Measurements from ENCODE around the gene KDM4C. TPM values are rescaled to one million over a fixed set of nuclear protein-coding genes. Genes with fewer than 3 reads are reported as not detected.

The KDM4C gene
- total and polyA plus RNA-seq, 2 donors (not counting 1 experiment from before 2014, with no cell fraction given) = 49.7 to 141 TPM

DNA sequence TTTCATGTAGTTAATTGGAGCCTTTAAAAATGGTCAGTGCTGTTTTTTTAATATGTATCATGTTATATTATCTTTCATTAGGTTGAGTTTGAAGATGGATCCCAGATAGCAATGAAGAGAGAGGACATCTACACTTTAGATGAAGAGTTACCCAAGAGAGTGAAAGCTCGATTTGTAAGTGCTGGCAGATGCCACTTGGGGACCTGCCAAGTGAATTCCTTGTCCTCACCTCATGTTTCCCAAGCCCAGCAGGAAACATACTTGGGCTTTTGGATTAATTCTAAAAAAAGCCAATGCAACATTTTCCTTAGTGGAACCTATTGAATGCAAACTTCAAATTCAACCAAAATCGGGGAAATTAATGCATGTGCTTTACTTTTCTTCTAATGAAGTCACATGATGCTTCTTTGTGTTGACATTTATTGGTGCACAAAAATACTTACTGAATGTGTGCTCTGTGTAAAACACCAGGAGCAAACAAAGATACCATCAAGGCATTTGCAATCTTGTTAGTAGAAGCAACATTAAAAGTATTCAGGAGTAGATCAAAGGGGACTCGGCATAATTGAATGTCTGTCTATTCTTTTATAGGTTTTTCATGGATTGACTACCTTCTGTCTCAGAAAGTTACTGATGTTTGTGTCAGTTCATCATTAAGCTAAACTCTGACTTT is 412.1 kb downstream of the KDM4C start:
- CTCF ChIA-PET = no interaction called here
- Histone ChIP-seq H3K79me2 (ENCODE audit: control insufficient read depth, insufficient read depth, low read length) (no peaks in the 10 kb centered on the region), H3K27ac (ENCODE audit: low read length in 2 of 2) (no peak overlapping the region), H3K9me3 (ENCODE audit: control extremely low read depth in 1 of 3, control insufficient read depth in 2 of 3, insufficient read depth in 1 of 3, low read length in 2 of 3) (no peaks in the 10 kb centered on the region), H3K36me3 (replicated peaks in 1 of 2; ENCODE audit: control extremely low read depth in 1 of 2, control insufficient read depth in 1 of 2, extremely low read depth in 1 of 2, insufficient read depth in 2 of 2, low read length in 1 of 2) (peaks cover 2 to 84% of the 10 kb centered on the region in 2 experiments), H2AFZ (ENCODE audit: insufficient read depth, low read depth, low read length, poor library complexity, severe bottlenecking) (no peak overlapping the region), H3K4me1 (ENCODE audit: control insufficient read depth in 2 of 2, insufficient read depth in 2 of 2, low read length in 2 of 2) (no peaks in the 10 kb centered on the region), H3K4me2 (replicated peaks; ENCODE audit: low read depth, low read length, poor library complexity, severe bottlenecking) (no peak overlapping the region), H3K27me3 (replicated peaks in 1 of 4; ENCODE audit: control extremely low read depth in 1 of 4, control insufficient read depth in 3 of 4, insufficient read depth in 4 of 4, low read length in 3 of 4) (no peaks in the 10 kb centered on the region), H3K4me3 (ENCODE audit: control extremely low read depth in 1 of 5, extremely low read depth in 1 of 5, insufficient read depth in 1 of 5, low read depth in 2 of 5, low read length in 4 of 5) (no peak overlapping the region), H3K9ac (ENCODE audit: low read length) (no peak overlapping the region), H4K20me1 (ENCODE audit: control insufficient read depth, insufficient read depth, low read length, poor library complexity, severe bottlenecking) (no peaks in the 10 kb centered on the region)
- no peaks in the 10 kb centered on the region for H3K4me1 Mint-ChIP-seq
- H3K27me3 Mint-ChIP-seq = no peaks in the 10 kb centered on the region
- ATAC-seq (ENCODE audit: low read depth) (no peak), DNase-seq (no peak)
- no peaks in the 10 kb centered on the region for H3K9me3 Mint-ChIP-seq (ENCODE audit: insufficient read depth)
- intact Hi-C loops (cut with micrococcal nuclease) = no loop called here
- TF ChIP-seq, protein P1, sequence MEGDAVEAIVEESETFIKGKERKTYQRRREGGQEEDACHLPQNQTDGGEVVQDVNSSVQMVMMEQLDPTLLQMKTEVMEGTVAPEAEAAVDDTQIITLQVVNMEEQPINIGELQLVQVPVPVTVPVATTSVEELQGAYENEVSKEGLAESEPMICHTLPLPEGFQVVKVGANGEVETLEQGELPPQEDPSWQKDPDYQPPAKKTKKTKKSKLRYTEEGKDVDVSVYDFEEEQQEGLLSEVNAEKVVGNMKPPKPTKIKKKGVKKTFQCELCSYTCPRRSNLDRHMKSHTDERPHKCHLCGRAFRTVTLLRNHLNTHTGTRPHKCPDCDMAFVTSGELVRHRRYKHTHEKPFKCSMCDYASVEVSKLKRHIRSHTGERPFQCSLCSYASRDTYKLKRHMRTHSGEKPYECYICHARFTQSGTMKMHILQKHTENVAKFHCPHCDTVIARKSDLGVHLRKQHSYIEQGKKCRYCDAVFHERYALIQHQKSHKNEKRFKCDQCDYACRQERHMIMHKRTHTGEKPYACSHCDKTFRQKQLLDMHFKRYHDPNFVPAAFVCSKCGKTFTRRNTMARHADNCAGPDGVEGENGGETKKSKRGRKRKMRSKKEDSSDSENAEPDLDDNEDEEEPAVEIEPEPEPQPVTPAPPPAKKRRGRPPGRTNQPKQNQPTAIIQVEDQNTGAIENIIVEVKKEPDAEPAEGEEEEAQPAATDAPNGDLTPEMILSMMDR (IDR thresholded peaks at IDR 0.05) = no peak
- TF ChIP-seq EZH2 (IDR thresholded peaks at IDR 0.05; ENCODE audit: borderline replicate concordance, insufficient read depth, low read depth, low read length, poor library complexity, severe bottlenecking) = no peak
- no peak overlapping the region for H3K27ac Mint-ChIP-seq
- WGBS (ENCODE audit: insufficient coverage) = no CpG with 5 or more reads among the region's 3 CpGs
- POLR2A ChIA-PET = no interaction called here
- no peak overlapping the region for H3K4me3 Mint-ChIP-seq

DNA sequence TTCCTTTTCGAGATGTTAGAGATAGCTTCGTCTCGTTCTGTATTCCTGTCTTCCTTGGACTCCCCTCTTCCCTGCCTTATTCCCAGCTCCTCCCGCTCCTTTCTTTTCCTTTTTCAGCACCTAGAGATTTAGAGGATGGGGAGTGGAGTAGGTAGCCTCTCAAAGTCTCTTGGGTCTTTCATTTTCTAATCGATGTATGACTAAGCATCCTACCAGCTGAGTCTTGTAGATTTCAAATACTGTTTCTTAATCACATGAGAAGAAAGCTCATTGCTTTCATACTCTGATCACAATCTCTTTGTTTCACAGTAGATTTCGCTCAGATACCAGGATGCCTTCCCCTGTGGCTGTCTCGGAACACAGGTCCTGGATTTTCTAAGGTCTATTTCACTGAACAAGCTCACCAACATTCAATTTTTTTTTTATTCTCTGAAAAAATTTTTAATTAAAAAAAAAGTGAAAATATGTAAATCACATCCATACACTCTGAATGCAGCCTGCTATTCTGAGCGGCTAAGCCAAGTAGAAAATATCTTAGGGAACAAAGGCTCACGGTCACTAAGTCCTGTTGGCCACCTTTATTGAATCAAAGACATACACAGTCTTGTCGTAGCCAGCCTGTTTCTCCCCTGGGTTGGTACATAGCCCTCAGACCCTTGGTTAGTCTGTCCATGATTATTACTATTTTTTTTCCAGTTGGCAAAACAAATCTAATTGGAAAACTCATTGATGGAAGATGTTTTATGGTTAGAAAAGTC is 413.8 kb downstream of the KDM4C start:
- H3K36me3 ChIP-seq (replicated peaks in 1 of 2; ENCODE audit: control extremely low read depth in 1 of 2, control insufficient read depth in 1 of 2, extremely low read depth in 1 of 2, insufficient read depth in 2 of 2, low read length in 1 of 2) = peaks cover 2 to 77% of the 10 kb centered on the region in 2 experiments
- H3K27ac Mint-ChIP-seq = no peak overlapping the region
- H3K4me1 Mint-ChIP-seq = no peaks in the 10 kb centered on the region
- 94% methylated on average over 6 of the region's 10 CpGs for WGBS (ENCODE audit: insufficient coverage)
- no peaks in the 10 kb centered on the region for H3K79me2 ChIP-seq (ENCODE audit: control insufficient read depth, insufficient read depth, low read length)
- ATAC-seq (ENCODE audit: low read depth) (no peak), DNase-seq (no peak)
- TF ChIP-seq EZH2 (IDR thresholded peaks at IDR 0.05; ENCODE audit: borderline replicate concordance, insufficient read depth, low read depth, low read length, poor library complexity, severe bottlenecking) = no peak
- TF ChIP-seq, protein P1 (IDR thresholded peaks at IDR 0.05) = no peak
- no peak overlapping the region for H3K4me3 ChIP-seq (ENCODE audit: control extremely low read depth in 1 of 5, extremely low read depth in 1 of 5, insufficient read depth in 1 of 5, low read depth in 2 of 5, low read length in 4 of 5)
- no peak overlapping the region for H3K4me3 Mint-ChIP-seq
- H3K9me3 ChIP-seq (ENCODE audit: control extremely low read depth in 1 of 3, control insufficient read depth in 2 of 3, insufficient read depth in 1 of 3, low read length in 2 of 3) = no peaks in the 10 kb centered on the region
- no peaks in the 10 kb centered on the region for H3K27me3 ChIP-seq (replicated peaks in 1 of 4; ENCODE audit: control extremely low read depth in 1 of 4, control insufficient read depth in 3 of 4, insufficient read depth in 4 of 4, low read length in 3 of 4)
- H2AFZ ChIP-seq (ENCODE audit: insufficient read depth, low read depth, low read length, poor library complexity, severe bottlenecking) = no peak overlapping the region
- no peak overlapping the region for H3K4me2 ChIP-seq (replicated peaks; ENCODE audit: low read depth, low read length, poor library complexity, severe bottlenecking)
- H3K27me3 Mint-ChIP-seq = no peaks in the 10 kb centered on the region
- no peak overlapping the region for H3K9ac ChIP-seq (ENCODE audit: low read length)
- no peak overlapping the region for H3K27ac ChIP-seq (ENCODE audit: low read length in 2 of 2)
- no peaks in the 10 kb centered on the region for H3K9me3 Mint-ChIP-seq (ENCODE audit: insufficient read depth)
- CTCF ChIA-PET = no interaction called here
- POLR2A ChIA-PET = no interaction called here
- intact Hi-C loops (cut with micrococcal nuclease) = no loop called here
- no peaks in the 10 kb centered on the region for H4K20me1 ChIP-seq (ENCODE audit: control insufficient read depth, insufficient read depth, low read length, poor library complexity, severe bottlenecking)
- H3K4me1 ChIP-seq (ENCODE audit: control insufficient read depth in 2 of 2, insufficient read depth in 2 of 2, low read length in 2 of 2) = no peaks in the 10 kb centered on the region
